HCT116 (cell line): ENCODE results near the gene LAMTOR1. TPM values are rescaled to one million over a fixed set of nuclear protein-coding genes. Genes with fewer than 3 reads are reported as not detected.

Experiments
- ATAC-seq: fragments of 200-7000 bp; cut with Tn5 transposase; 2 replicates; pipeline ENCODE4 v1.9.1; 2020; ENCODE audit warnings: mild to moderate bottlenecking, moderate library complexity
- BruUV-seq: library from RNA; stranded (reverse); fragments of 400-500 nt; replicated peaks from 2 replicates; lab custom pipeline; 2021; lab: Mats Ljungman, UMichigan
- CTCF ChIA-PET: fragments of 300-600 bp; sonication (Branson Sonifier 250); formaldehyde crosslinking; loops from one replicate; lab custom pipeline; 2021; ENCODE audit warnings: antibody characterized with exemption; lab: Charles Lee
- POLR2A ChIA-PET: fragments of 300-600, 350-600 bp; sonication (Branson Sonifier 250); formaldehyde crosslinking; loops from one replicate; lab custom pipeline; 2021; ENCODE audit warnings: antibody characterized with exemption; lab: Charles Lee
- RAD21 ChIA-PET, 2 experiments: fragments of 300-600 bp; sonication (Branson Sonifier 250); formaldehyde crosslinking; loops; one replicate each; lab custom pipeline; 2023; ENCODE audit warnings: low total read pairs in 2 of 2; ENCODE audit not compliant: uncharacterized antibody in 2 of 2, unreplicated experiment in 2 of 2, low non-redundant PET in 1 of 2; lab: Charles Lee
- DNase-seq: peaks from one replicate; pipeline ENCODE4 v3.0.0-alpha.2; 2010; ENCODE audit warnings: low read depth, low spot score
- H2AFZ ChIP-seq: fragments of 200-600 bp; shearing (Covaris generic), sonication (generic); 2 replicates; pipeline ENCODE4 v1.6.1; 2017; ENCODE audit warnings: low read depth, mixed run types, mixed read lengths, antibody characterized with exemption, low read length; ENCODE audit not compliant: poor library complexity, severe bottlenecking
- H3K27ac ChIP-seq: 2 replicates; pipeline ENCODE4 v1.5.1; 2012; ENCODE audit warnings: low read depth, low read length
- H3K27me3 ChIP-seq: fragments of 200-600 bp; sonication (generic); 2 replicates; pipeline ENCODE4 v1.6.1; 2016; ENCODE audit warnings: mixed run types, low read length, mixed read lengths; ENCODE audit not compliant: insufficient read depth
- H3K36me3 ChIP-seq, 2 experiments: fragments of 200-500 bp in 1 of 2; fragments of 200-600 bp in 1 of 2; sonication (Bioruptor generic) in 1 of 2; sonication (generic) in 1 of 2; 2 replicates each; pipeline versions ENCODE4 v1.5.1 to v1.6.1; 2014 to 2016; ENCODE audit warnings: low read length in 2 of 2, inconsistent platforms in 1 of 2, mixed read lengths in 1 of 2, mixed run types in 1 of 2; ENCODE audit not compliant: insufficient read depth in 2 of 2, control insufficient read depth in 1 of 2
- H3K4me1 ChIP-seq, 2 experiments: fragments of 200-600 bp in 1 of 2; sonication (generic) in 1 of 2; 2 replicates each; pipeline versions ENCODE4 v1.5.1 to v1.6.1; 2012 to 2017; ENCODE audit warnings: low read length in 2 of 2, inconsistent platforms in 1 of 2, mild to moderate bottlenecking in 1 of 2, mixed read lengths in 1 of 2, mixed run types in 1 of 2, moderate library complexity in 1 of 2; ENCODE audit not compliant: insufficient read depth in 2 of 2, control insufficient read depth in 1 of 2
- H3K4me2 ChIP-seq: fragments of 200-600 bp; sonication (generic); 2 replicates; pipeline ENCODE4 v1.6.1; 2017; ENCODE audit warnings: mixed run types, low read length, mixed read lengths
- H3K4me3 ChIP-seq, 2 experiments: fragments of 200-600 bp in 1 of 2; sonication (generic) in 1 of 2; replicated peaks in 1 of 2; 2 replicates each; pipeline ENCODE4 v1.5.1; 2011 to 2016; ENCODE audit warnings: low read length in 2 of 2, control low read depth in 1 of 2, low read depth in 1 of 2, mild to moderate bottlenecking in 1 of 2, mixed read lengths in 1 of 2, mixed run types in 1 of 2
- H3K79me2 ChIP-seq: fragments of 200-600 bp; sonication (generic); 2 replicates; pipeline ENCODE4 v1.6.1; 2017; ENCODE audit warnings: mild to moderate bottlenecking, mixed run types, low read length, moderate library complexity, mixed read lengths; ENCODE audit not compliant: insufficient read depth
- H3K9ac ChIP-seq: fragments of 200-600 bp; sonication (generic); 2 replicates; pipeline ENCODE4 v1.6.1; 2016; ENCODE audit warnings: low read length, mixed read lengths
- H3K9me2 ChIP-seq: fragments of 200-600 bp; sonication (generic), shearing (Covaris generic); 2 replicates; pipeline ENCODE4 v1.6.1; 2017; ENCODE audit warnings: mixed run types, mild to moderate bottlenecking, moderate library complexity; ENCODE audit not compliant: insufficient read depth
- H3K9me3 ChIP-seq, 2 experiments: fragments of 200-500 bp in 1 of 2; fragments of 200-600 bp in 1 of 2; sonication (Bioruptor generic) in 1 of 2; sonication (generic) in 1 of 2; 2 replicates each; pipeline ENCODE4 v1.6.1; 2014 to 2017; ENCODE audit warnings: low read length in 2 of 2, mixed read lengths in 2 of 2, inconsistent platforms in 1 of 2, low read depth in 1 of 2, mild to moderate bottlenecking in 1 of 2, mixed run types in 1 of 2, moderate library complexity in 1 of 2; ENCODE audit not compliant: control insufficient read depth in 1 of 2, insufficient read depth in 1 of 2
- H4K20me1 ChIP-seq: fragments of 200-600 bp; sonication (generic), shearing (Covaris generic); 2 replicates; pipeline ENCODE4 v1.6.1; 2017; ENCODE audit warnings: mixed run types, mild to moderate bottlenecking, moderate library complexity; ENCODE audit not compliant: insufficient read depth
- CEBPB ChIP-seq: IDR thresholded peaks from 2 replicates; pipeline ENCODE4 v1.6.1; 2012; ENCODE audit warnings: low read depth
- ELF1 ChIP-seq: IDR thresholded peaks from 2 replicates; pipeline ENCODE4 v1.6.1; 2012; ENCODE audit warnings: low read depth, borderline replicate concordance
- JUND ChIP-seq: IDR thresholded peaks from 2 replicates; pipeline ENCODE4 v1.6.1; 2012
- POLR2AphosphoS5 ChIP-seq: IDR thresholded peaks from 2 replicates; pipeline ENCODE4 v1.6.1; 2011; ENCODE audit warnings: mild to moderate bottlenecking, low read depth, low read length, moderate library complexity
- SP1 ChIP-seq: IDR thresholded peaks from 2 replicates; pipeline ENCODE4 v1.6.1; 2012; ENCODE audit warnings: low read depth
- YY1 ChIP-seq: IDR thresholded peaks from 2 replicates; pipeline ENCODE4 v1.6.1; 2011; ENCODE audit warnings: low read length, low read depth, moderate library complexity, mild to moderate bottlenecking; ENCODE audit not compliant: insufficient replicate concordance; ENCODE audit errors: extremely low read depth
- ZBTB33 ChIP-seq: IDR thresholded peaks from 2 replicates; pipeline ENCODE4 v1.6.1; 2011; ENCODE audit warnings: mild to moderate bottlenecking, low read length, moderate library complexity; ENCODE audit not compliant: insufficient replicate concordance; ENCODE audit errors: extremely low read depth
- intact Hi-C: fragments of 100-400 bp; cut with micrococcal nuclease; formaldehyde crosslinking; loops from 2 replicates; pipeline ENCODE4 v1.10.0; 2022
- total RNA-seq: library from RNA; stranded (reverse); gene quantifications from one replicate; pipeline ENCODE4 v1.2.1, GENCODE V29; 2021; ENCODE audit not compliant: unreplicated experiment
- TF ChIP-seq, protein P1 (sequence below): IDR thresholded peaks from 2 replicates; pipeline ENCODE4 v1.6.1; 2012; ENCODE audit warnings: low read depth

The LAMTOR1 gene
- total RNA-seq, 1 experiment from 2014 or later, result 63.9 TPM

DNA sequence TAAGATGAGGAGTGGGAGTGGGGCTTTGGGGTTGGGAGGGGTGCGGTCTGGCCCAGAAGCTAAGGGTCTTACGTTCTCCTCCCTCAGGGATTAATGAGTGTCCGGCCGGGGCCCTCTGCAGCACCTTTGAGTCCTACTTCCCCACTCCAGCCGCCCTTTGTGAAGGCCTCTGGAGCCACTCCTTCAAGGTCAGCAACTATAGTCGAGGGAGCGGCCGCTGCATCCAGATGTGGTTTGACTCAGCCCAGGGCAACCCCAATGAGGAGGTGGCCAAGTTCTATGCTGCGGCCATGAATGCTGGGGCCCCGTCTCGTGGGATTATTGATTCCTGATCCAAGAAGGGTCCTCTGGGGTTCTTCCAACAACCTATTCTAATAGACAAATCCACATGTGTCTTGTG lies 36.4 kb upstream of the LAMTOR1 start:
- Histone ChIP-seq H3K36me3 (no peaks in the 10 kb centered on the region), H3K79me2 (no peaks in the 10 kb centered on the region), H3K27ac (no peak overlapping the region), H4K20me1 (no peaks in the 10 kb centered on the region), H2AFZ (no peak overlapping the region), H3K27me3 (no peaks in the 10 kb centered on the region), H3K9ac (no peak overlapping the region), H3K4me2 (no peak overlapping the region), H3K9me2 (no peaks in the 10 kb centered on the region), H3K4me1 (peaks cover 0 to 14% of the 10 kb centered on the region in 2 experiments; a peak in 1 of 4 replicates), H3K4me3 (no peak overlapping the region), H3K9me3 (no peaks in the 10 kb centered on the region)
- ChIA-PET POLR2A (no interaction called here), RAD21 (no interaction called here), CTCF (no interaction called here)
- intact Hi-C loops, result no loop called here
- DNase-seq (no peak), ATAC-seq (no peak)
- TF ChIP-seq ZBTB33 (no peak), SP1 (no peak), ELF1 (no peak), CEBPB (no peak), POLR2AphosphoS5 (no peak)
- no TSS peak for BruUV-seq

- no TSS peak for BruUV-seq
- Histone ChIP-seq H3K9me2 (no peaks in the 10 kb centered on the region), H3K79me2 (no peaks in the 10 kb centered on the region)
- POLR2A ChIA-PET, result no interaction called here
- TF ChIP-seq JUND, result no peak
- TF ChIP-seq ELF1, result no peak
- TF ChIP-seq, protein P1, sequence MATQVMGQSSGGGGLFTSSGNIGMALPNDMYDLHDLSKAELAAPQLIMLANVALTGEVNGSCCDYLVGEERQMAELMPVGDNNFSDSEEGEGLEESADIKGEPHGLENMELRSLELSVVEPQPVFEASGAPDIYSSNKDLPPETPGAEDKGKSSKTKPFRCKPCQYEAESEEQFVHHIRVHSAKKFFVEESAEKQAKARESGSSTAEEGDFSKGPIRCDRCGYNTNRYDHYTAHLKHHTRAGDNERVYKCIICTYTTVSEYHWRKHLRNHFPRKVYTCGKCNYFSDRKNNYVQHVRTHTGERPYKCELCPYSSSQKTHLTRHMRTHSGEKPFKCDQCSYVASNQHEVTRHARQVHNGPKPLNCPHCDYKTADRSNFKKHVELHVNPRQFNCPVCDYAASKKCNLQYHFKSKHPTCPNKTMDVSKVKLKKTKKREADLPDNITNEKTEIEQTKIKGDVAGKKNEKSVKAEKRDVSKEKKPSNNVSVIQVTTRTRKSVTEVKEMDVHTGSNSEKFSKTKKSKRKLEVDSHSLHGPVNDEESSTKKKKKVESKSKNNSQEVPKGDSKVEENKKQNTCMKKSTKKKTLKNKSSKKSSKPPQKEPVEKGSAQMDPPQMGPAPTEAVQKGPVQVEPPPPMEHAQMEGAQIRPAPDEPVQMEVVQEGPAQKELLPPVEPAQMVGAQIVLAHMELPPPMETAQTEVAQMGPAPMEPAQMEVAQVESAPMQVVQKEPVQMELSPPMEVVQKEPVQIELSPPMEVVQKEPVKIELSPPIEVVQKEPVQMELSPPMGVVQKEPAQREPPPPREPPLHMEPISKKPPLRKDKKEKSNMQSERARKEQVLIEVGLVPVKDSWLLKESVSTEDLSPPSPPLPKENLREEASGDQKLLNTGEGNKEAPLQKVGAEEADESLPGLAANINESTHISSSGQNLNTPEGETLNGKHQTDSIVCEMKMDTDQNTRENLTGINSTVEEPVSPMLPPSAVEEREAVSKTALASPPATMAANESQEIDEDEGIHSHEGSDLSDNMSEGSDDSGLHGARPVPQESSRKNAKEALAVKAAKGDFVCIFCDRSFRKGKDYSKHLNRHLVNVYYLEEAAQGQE, result no peak
- TF ChIP-seq YY1, result no peak
- TF ChIP-seq, all 23 proteins: peak for 0
- Histone ChIP-seq H3K36me3 (no peaks in the 10 kb centered on the region), H3K27me3 (no peaks in the 10 kb centered on the region), H3K4me2 (no peak overlapping the region), H2AFZ (no peak overlapping the region), H4K20me1 (no peaks in the 10 kb centered on the region), H3K9me3 (no peaks in the 10 kb centered on the region), H3K4me3 (no peak overlapping the region), H3K27ac (no peak overlapping the region), H3K4me1 (peaks cover 0 to 13% of the 10 kb centered on the region in 2 experiments; a peak in 1 of 4 replicates), H3K9ac (no peak overlapping the region)
- ChIA-PET CTCF (no interaction called here), RAD21 (no interaction called here)
- no peak for DNase-seq
- intact Hi-C loops, result no loop called here
- no peak for ATAC-seq
These were observed 35.8 kb upstream of the LAMTOR1 start for GRCh38 chr11:72138821-72139390.
